Retinal pigment epithelial cell (primary cell): Measurements from ENCODE around the gene TBX15.

ENCODE experiments used
- DNase-seq: peaks from one replicate; pipeline ENCODE4 v3.0.0-alpha.2; 2010; ENCODE audit warnings: low read depth
- H3K4me3 ChIP-seq: 2 replicates; pipeline ENCODE4 v1.5.1; 2011; ENCODE audit warnings: mild to moderate bottlenecking, low read length, control low read depth, moderate library complexity
- TF ChIP-seq, protein P1 (sequence below): conservative IDR thresholded peaks from 2 replicates; pipeline ENCODE4 v1.5.1; 2011; ENCODE audit warnings: low read depth, low read length, control low read depth, inconsistent platforms

TBX15 gene

DNA sequence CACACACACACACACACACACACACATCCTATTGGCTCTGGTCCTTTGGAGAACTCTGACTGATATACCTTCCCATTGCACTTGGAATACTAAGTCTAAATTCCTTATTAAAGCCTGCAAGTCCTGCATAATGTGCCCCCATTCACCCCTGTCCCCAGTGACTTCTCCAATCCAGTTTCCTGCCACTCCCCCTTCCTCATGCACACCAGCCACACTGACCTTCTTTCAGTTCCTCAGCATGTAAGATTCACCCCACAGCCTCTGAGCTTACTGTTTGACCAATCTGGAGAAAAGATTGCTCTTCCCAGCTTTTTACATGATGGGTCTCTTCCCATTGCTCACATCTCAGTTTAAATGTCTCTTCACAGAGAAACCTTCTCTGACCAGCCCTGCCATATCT is 146.6 kb downstream of the TBX15 start:
- TF ChIP-seq, protein P1, sequence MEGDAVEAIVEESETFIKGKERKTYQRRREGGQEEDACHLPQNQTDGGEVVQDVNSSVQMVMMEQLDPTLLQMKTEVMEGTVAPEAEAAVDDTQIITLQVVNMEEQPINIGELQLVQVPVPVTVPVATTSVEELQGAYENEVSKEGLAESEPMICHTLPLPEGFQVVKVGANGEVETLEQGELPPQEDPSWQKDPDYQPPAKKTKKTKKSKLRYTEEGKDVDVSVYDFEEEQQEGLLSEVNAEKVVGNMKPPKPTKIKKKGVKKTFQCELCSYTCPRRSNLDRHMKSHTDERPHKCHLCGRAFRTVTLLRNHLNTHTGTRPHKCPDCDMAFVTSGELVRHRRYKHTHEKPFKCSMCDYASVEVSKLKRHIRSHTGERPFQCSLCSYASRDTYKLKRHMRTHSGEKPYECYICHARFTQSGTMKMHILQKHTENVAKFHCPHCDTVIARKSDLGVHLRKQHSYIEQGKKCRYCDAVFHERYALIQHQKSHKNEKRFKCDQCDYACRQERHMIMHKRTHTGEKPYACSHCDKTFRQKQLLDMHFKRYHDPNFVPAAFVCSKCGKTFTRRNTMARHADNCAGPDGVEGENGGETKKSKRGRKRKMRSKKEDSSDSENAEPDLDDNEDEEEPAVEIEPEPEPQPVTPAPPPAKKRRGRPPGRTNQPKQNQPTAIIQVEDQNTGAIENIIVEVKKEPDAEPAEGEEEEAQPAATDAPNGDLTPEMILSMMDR = no peak
- no peak for DNase-seq

More for the DNA sequence above, 146.6 kb downstream of the TBX15 start:
- H3K4me3 ChIP-seq = no peak overlapping the region
